ENCODE measurements around the gene MMP14.
A peak's percentile ranks its signal among the peaks of the same experiment; 100 is the strongest.

Gene MMP14

DNA sequence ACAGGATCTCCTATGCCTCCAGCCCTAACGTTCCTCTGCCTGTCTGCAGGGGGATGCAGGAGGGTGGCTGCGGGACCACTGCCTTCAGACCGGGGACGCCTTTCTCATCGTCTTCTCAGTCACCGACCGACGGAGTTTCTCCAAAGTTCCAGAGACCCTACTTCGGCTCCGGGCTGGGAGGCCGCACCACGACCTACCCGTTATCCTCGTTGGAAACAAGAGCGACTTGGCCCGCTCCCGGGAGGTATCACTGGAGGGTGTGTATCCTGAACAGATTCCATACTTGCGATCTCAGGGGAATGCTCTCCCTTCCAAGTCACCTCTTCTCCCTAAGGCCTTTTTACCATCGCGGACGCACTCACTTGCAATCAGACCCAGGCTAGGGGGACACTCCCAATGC lies 49.6 kb downstream of the MMP14 start:
- Histone ChIP-seq H3K4me1 (ENCODE audit: control insufficient read depth, insufficient read depth, low read depth, low read length) (peaks cover 23% of the 10 kb centered on the region), H2BK5ac (ENCODE audit: low read depth, low read length, poor library complexity, severe bottlenecking) (no peak overlapping the region), H3K9ac (ENCODE audit: low read length) (no peak overlapping the region), H3K9me3 (ENCODE audit: control insufficient read depth, low read length) (no peaks in the 10 kb centered on the region), H3K4me2 (ENCODE audit: low read length, poor library complexity, severe bottlenecking) (no peak overlapping the region), H2BK12ac (ENCODE audit: low read length in 2 of 2) (no peak overlapping the region), H3K27ac (ENCODE audit: low read length, poor library complexity, severe bottlenecking) (no peak overlapping the region), H4K91ac (ENCODE audit: low read length) (no peak overlapping the region), H2BK15ac (ENCODE audit: low read depth, poor library complexity, severe bottlenecking) (no peak overlapping the region), H3K14ac (ENCODE audit: low read length in 2 of 2) (no peak overlapping the region), H3K23ac (ENCODE audit: low read length in 2 of 2) (no peak overlapping the region), H3K4ac (ENCODE audit: low read depth in 1 of 2, low read length in 2 of 2) (no peak overlapping the region), H2AK5ac (ENCODE audit: low read length, severe bottlenecking) (no peak overlapping the region), H4K8ac (ENCODE audit: low read length) (no peak overlapping the region), H3K79me1 (replicated peaks; ENCODE audit: low read length, poor library complexity, severe bottlenecking) (peaks cover 6% of the 10 kb centered on the region), H3K36me3 (ENCODE audit: control insufficient read depth in 1 of 2, insufficient read depth in 2 of 2, low read depth in 1 of 2, low read length in 2 of 2) (peaks cover 0 to 4% of the 10 kb centered on the region in 2 experiments), H2AFZ (ENCODE audit: low read depth, low read length) (no peak overlapping the region), H3K18ac (ENCODE audit: low read depth in 1 of 2, low read length in 2 of 2) (no peak overlapping the region), H3K4me3 (ENCODE audit: insufficient read depth in 1 of 2, low read depth in 1 of 2, low read length in 2 of 2) (no peak overlapping the region), H2BK120ac (ENCODE audit: low read depth, low read length) (no peak overlapping the region), H3K27me3 (ENCODE audit: control insufficient read depth in 1 of 2, insufficient read depth in 1 of 2, low read length in 2 of 2) (peaks cover 0 to 20% of the 10 kb centered on the region in 2 experiments)
- DNase-seq: no peak
- 97% methylated on average over 21 of the region's 21 CpGs for WGBS

DNA sequence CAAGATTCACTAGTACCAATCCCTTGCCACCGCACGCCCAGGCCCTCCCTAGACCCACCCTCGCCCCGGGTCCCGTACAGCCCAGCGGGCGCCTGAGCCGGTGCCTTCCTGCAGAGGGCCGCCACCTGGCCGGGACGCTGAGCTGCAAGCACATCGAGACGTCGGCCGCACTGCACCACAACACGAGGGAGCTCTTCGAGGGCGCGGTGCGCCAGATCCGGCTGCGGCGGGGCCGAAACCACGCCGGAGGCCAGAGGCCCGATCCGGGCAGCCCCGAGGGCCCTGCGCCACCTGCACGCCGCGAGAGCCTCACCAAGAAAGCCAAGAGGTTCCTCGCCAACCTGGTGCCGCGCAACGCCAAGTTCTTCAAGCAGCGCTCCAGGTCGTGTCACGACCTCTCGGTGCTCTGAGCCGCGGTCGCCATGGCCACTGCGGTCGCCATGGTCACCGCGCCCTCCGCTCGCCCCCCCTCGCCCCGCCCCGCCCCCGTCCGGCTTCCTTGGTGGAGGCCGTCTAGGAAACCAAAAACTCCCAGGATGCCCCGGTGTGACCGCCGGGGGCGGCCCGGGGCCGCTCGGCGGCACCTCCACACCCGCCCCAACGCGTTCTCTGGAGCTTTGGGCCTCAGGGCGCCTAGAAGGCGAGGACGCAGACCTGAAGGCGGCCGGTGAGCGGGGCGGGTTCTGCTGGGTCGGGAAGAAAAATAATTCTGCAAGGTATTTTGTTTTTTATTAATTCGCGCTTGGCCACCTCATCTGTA lies 50.3 kb downstream of the MMP14 start:
- DNase-seq: peak; percentile 70
- Histone ChIP-seq H3K14ac (ENCODE audit: low read length in 2 of 2) (peak overlapping the region in 1 of 2 experiments; percentile 43), H3K79me1 (replicated peaks; ENCODE audit: low read length, poor library complexity, severe bottlenecking) (peaks cover 6% of the 10 kb centered on the region), H3K27me3 (ENCODE audit: control insufficient read depth in 1 of 2, insufficient read depth in 1 of 2, low read length in 2 of 2) (peaks cover 0 to 20% of the 10 kb centered on the region in 2 experiments), H2BK12ac (ENCODE audit: low read length in 2 of 2) (no peak overlapping the region), H3K36me3 (ENCODE audit: control insufficient read depth in 1 of 2, insufficient read depth in 2 of 2, low read depth in 1 of 2, low read length in 2 of 2) (peaks cover 0 to 4% of the 10 kb centered on the region in 2 experiments), H2BK120ac (ENCODE audit: low read depth, low read length) (peak overlapping the region; percentile 38), H2AK5ac (ENCODE audit: low read length, severe bottlenecking) (no peak overlapping the region), H3K4ac (ENCODE audit: low read depth in 1 of 2, low read length in 2 of 2) (peak overlapping the region in 1 of 2 experiments; percentile 6), H3K18ac (ENCODE audit: low read depth in 1 of 2, low read length in 2 of 2) (peak overlapping the region; percentile 59 to 96), H3K23ac (ENCODE audit: low read length in 2 of 2) (no peak overlapping the region), H3K27ac (ENCODE audit: low read length, poor library complexity, severe bottlenecking) (peak overlapping the region; percentile 83), H3K4me2 (ENCODE audit: low read length, poor library complexity, severe bottlenecking) (peak overlapping the region; percentile 46), H2AFZ (ENCODE audit: low read depth, low read length) (peak overlapping the region; percentile 60), H4K8ac (ENCODE audit: low read length) (peak overlapping the region; percentile 91), H2BK5ac (ENCODE audit: low read depth, low read length, poor library complexity, severe bottlenecking) (peak overlapping the region; percentile 69), H2BK15ac (ENCODE audit: low read depth, poor library complexity, severe bottlenecking) (peak overlapping the region; percentile 92), H3K9ac (ENCODE audit: low read length) (peak overlapping the region; percentile 86), H3K4me1 (ENCODE audit: control insufficient read depth, insufficient read depth, low read depth, low read length) (peaks cover 23% of the 10 kb centered on the region), H3K9me3 (ENCODE audit: control insufficient read depth, low read length) (no peaks in the 10 kb centered on the region), H3K4me3 (ENCODE audit: insufficient read depth in 1 of 2, low read depth in 1 of 2, low read length in 2 of 2) (peak overlapping the region; percentile 53 to 81), H4K91ac (ENCODE audit: low read length) (peak overlapping the region; percentile 84)
- WGBS: 6% methylated on average over 72 of the region's 77 CpGs

DNA sequence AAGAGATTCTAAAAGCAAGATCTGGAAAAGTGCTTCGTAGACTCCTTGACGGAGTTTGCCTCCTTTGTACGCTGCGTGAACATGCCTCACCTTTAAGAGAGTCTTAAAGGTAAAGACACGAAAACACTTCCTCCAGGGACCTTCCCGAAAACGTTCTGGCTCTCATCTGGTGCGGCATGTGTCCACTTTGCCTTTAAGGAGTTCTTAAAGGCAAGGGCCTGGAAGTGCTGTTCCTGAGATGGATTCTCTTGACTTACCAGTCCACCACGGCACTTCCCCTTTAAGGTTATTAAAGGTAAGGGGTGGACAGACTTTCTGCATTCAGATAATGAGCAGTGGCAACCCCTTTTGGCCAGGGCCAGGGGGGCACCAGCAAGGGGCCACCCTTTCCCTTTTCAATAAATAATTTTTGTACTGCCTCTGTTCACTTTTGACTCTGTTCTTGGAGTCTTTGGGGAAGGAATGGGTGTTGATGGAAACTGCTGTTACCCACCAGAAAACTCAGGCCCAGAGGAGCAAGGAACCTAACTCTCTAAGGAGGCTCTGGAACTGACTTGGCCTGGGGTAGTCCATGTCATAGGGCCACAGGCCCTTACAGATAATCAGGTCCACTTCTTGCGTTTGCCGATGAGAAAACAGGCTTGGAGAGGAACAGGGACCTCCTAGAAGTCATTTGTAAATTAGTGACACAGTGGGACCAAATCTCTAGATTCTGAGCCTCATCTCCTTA lies 51.0 kb downstream of the MMP14 start:
- peaks cover 23% of the 10 kb centered on the region for H3K4me1 ChIP-seq (ENCODE audit: control insufficient read depth, insufficient read depth, low read depth, low read length)
- H3K18ac ChIP-seq (ENCODE audit: low read depth in 1 of 2, low read length in 2 of 2): peak overlapping the region; percentile 64 to 96
- H3K4ac ChIP-seq (ENCODE audit: low read depth in 1 of 2, low read length in 2 of 2): peak overlapping the region; percentile 30 to 50
- DNase-seq: peak; percentile 82
- no peak overlapping the region for H3K23ac ChIP-seq (ENCODE audit: low read length in 2 of 2)
- peaks cover 0 to 18% of the 10 kb centered on the region in 2 experiments for H3K27me3 ChIP-seq (ENCODE audit: control insufficient read depth in 1 of 2, insufficient read depth in 1 of 2, low read length in 2 of 2)
- peak overlapping the region in 1 of 2 experiments; percentile 32 for H2BK12ac ChIP-seq (ENCODE audit: low read length in 2 of 2)
- WGBS: 19% methylated on average over 11 of the region's 11 CpGs
- H2BK15ac ChIP-seq (ENCODE audit: low read depth, poor library complexity, severe bottlenecking): peak overlapping the region; percentile 92
- H2BK120ac ChIP-seq (ENCODE audit: low read depth, low read length): peak overlapping the region; percentile 38
- H4K8ac ChIP-seq (ENCODE audit: low read length): peak overlapping the region; percentile 14
- no peak overlapping the region for H2AK5ac ChIP-seq (ENCODE audit: low read length, severe bottlenecking)
- peak overlapping the region; percentile 53 to 81 for H3K4me3 ChIP-seq (ENCODE audit: insufficient read depth in 1 of 2, low read depth in 1 of 2, low read length in 2 of 2)
- H3K79me1 ChIP-seq (replicated peaks; ENCODE audit: low read length, poor library complexity, severe bottlenecking): peaks cover 6% of the 10 kb centered on the region
- no peak overlapping the region for H2AFZ ChIP-seq (ENCODE audit: low read depth, low read length)
- peak overlapping the region; percentile 86 for H3K9ac ChIP-seq (ENCODE audit: low read length)
- H3K14ac ChIP-seq (ENCODE audit: low read length in 2 of 2): peak overlapping the region in 1 of 2 experiments; percentile 43
- peak overlapping the region; percentile 52 for H3K4me2 ChIP-seq (ENCODE audit: low read length, poor library complexity, severe bottlenecking)
- H4K91ac ChIP-seq (ENCODE audit: low read length): no peak overlapping the region
- no peak overlapping the region for H2BK5ac ChIP-seq (ENCODE audit: low read depth, low read length, poor library complexity, severe bottlenecking)
- peak overlapping the region; percentile 83 for H3K27ac ChIP-seq (ENCODE audit: low read length, poor library complexity, severe bottlenecking)
- peaks cover 0 to 6% of the 10 kb centered on the region in 2 experiments for H3K36me3 ChIP-seq (ENCODE audit: control insufficient read depth in 1 of 2, insufficient read depth in 2 of 2, low read depth in 1 of 2, low read length in 2 of 2)
- H3K9me3 ChIP-seq (ENCODE audit: control insufficient read depth, low read length): no peaks in the 10 kb centered on the region

DNA sequence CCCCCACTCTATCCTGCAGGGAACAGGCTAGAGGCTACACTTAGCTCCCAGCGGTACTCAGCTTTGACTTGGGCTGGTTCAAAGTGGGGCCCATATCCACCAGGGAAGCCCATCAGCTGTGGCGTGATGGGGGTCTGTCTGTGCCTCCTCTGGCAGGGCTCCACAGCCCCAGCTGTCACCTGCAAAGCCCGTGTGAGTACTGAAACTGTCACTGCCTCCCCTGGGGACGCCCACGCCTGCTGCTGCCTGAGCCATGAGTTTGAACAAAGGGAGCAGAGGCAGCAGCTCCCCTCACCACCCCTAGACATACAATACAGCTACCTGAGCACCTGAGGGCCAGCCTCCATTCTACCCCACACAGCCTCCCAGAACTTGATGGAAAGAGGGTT lies 51.6 kb downstream of the MMP14 start:
- H3K4me1 ChIP-seq (ENCODE audit: control insufficient read depth, insufficient read depth, low read depth, low read length): peaks cover 18% of the 10 kb centered on the region
- H3K9ac ChIP-seq (ENCODE audit: low read length): peak overlapping the region; percentile 86
- peak overlapping the region in 1 of 2 experiments; percentile 63 for H3K14ac ChIP-seq (ENCODE audit: low read length in 2 of 2)
- peak overlapping the region; percentile 52 for H3K4me2 ChIP-seq (ENCODE audit: low read length, poor library complexity, severe bottlenecking)
- no peaks in the 10 kb centered on the region for H3K9me3 ChIP-seq (ENCODE audit: control insufficient read depth, low read length)
- H4K91ac ChIP-seq (ENCODE audit: low read length): peak overlapping the region; percentile 43
- no peak overlapping the region for H2AFZ ChIP-seq (ENCODE audit: low read depth, low read length)
- H2BK15ac ChIP-seq (ENCODE audit: low read depth, poor library complexity, severe bottlenecking): no peak overlapping the region
- peak overlapping the region in 1 of 2 experiments; percentile 81 for H3K4me3 ChIP-seq (ENCODE audit: insufficient read depth in 1 of 2, low read depth in 1 of 2, low read length in 2 of 2)
- H2BK5ac ChIP-seq (ENCODE audit: low read depth, low read length, poor library complexity, severe bottlenecking): no peak overlapping the region
- H4K8ac ChIP-seq (ENCODE audit: low read length): peak overlapping the region; percentile 5
- no peak overlapping the region for H3K27ac ChIP-seq (ENCODE audit: low read length, poor library complexity, severe bottlenecking)
- H3K79me1 ChIP-seq (replicated peaks; ENCODE audit: low read length, poor library complexity, severe bottlenecking): peaks cover 6% of the 10 kb centered on the region
- WGBS: 91% methylated on average over 5 of the region's 5 CpGs
- H3K18ac ChIP-seq (ENCODE audit: low read depth in 1 of 2, low read length in 2 of 2): peak overlapping the region in 1 of 2 experiments; percentile 64
- peaks cover 0 to 11% of the 10 kb centered on the region in 2 experiments for H3K36me3 ChIP-seq (ENCODE audit: control insufficient read depth in 1 of 2, insufficient read depth in 2 of 2, low read depth in 1 of 2, low read length in 2 of 2)
- H3K4ac ChIP-seq (ENCODE audit: low read depth in 1 of 2, low read length in 2 of 2): peak overlapping the region in 1 of 2 experiments; percentile 30
- peak overlapping the region; percentile 73 for H2AK5ac ChIP-seq (ENCODE audit: low read length, severe bottlenecking)
- peak overlapping the region in 1 of 2 experiments; percentile 89 for H2BK12ac ChIP-seq (ENCODE audit: low read length in 2 of 2)
- no peak for DNase-seq
- H3K27me3 ChIP-seq (ENCODE audit: control insufficient read depth in 1 of 2, insufficient read depth in 1 of 2, low read length in 2 of 2): peaks cover 0 to 14% of the 10 kb centered on the region in 2 experiments
- no peak overlapping the region for H2BK120ac ChIP-seq (ENCODE audit: low read depth, low read length)
- H3K23ac ChIP-seq (ENCODE audit: low read length in 2 of 2): peak overlapping the region in 1 of 2 experiments; percentile 9
